WI38 (cell line): ENCODE results near the gene CCS.

Source experiments
- H3K4me3 ChIP-seq: 2 replicates; pipeline ENCODE4 v1.5.1; 2011; ENCODE audit warnings: low read depth, mild to moderate bottlenecking, control low read depth, low read length
- CTCF ChIP-seq: IDR thresholded peaks from 2 replicates; pipeline ENCODE4 v1.5.1; 2012; ENCODE audit warnings: low read depth, mild to moderate bottlenecking, control low read depth, low read length

The CCS gene

DNA sequence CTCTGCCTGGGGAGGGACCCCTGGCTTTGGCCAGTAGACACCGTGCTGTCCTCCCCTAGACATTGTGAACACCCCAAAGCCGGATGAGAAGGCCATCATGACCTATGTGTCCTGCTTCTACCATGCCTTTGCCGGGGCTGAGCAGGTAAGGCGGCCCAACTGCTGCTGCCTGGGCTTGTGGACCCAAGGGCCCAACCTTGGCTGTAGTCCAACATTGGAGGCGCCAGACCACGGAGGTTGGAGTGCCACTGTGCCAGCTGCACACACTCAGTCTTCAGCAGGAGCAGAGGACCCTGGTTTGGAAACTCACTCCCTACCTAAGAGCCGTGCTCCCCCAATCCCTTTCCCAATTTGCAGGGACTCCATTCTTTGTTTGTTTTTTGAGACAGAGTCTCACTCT lies 36.9 kb upstream of the CCS start:
- no peak overlapping the region for H3K4me3 ChIP-seq
- TF ChIP-seq CTCF, result no peak

DNA sequence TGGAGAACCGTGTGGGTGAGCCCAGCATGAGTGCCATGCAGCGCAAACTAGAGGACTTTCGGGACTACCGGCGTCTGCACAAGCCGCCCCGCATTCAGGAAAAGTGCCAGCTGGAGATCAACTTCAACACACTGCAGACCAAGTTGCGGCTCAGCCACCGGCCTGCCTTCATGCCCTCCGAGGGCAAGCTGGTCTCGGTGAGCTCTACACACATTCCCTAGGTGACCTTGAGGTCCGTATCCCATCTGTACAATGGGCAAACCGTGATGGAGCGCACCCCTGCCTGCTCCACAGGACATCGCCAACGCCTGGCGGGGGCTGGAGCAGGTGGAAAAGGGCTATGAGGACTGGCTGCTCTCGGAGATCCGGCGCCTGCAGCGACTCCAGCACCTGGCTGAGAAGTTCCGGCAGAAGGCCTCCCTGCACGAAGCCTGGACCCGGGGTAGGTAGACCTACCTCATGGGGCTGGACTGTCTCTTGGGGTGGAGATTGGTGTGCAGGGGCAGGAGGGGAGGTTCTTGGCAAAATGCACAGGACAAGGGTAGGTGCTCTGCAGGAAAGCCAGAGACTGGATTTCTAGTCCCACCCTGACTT lies 35.2 kb upstream of the CCS start:
- TF ChIP-seq CTCF, result no peak
- H3K4me3 ChIP-seq, result no peak overlapping the region

GRCh38 chr11:66559142-66559865 lies 33.7 kb upstream of the CCS start:
- H3K4me3 ChIP-seq, result no peak overlapping the region
- no peak for TF ChIP-seq CTCF

- no peak for TF ChIP-seq CTCF
- no peak overlapping the region for H3K4me3 ChIP-seq
Measured at GRCh38 chr11:66559866-66560676, 32.9 kb upstream of the CCS start.

- no peak for TF ChIP-seq CTCF
- H3K4me3 ChIP-seq, result no peak overlapping the region
Measured at GRCh38 chr11:66561178-66561974, 31.6 kb upstream of the CCS start.

DNA sequence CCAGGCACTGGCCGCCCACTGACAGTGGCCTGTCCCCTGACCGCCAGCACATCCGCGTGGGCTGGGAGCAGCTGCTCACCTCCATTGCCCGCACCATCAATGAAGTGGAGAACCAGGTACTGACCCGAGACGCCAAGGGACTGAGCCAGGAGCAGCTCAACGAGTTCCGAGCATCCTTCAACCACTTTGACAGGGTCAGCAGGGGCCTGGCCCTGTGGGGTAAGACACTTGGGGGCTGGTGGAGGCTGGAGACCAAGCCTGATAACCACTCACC lies 31.1 kb upstream of the CCS start:
- no peak for TF ChIP-seq CTCF
- H3K4me3 ChIP-seq, result no peak overlapping the region
